Thyroid gland (tissue), 4 donors: ENCODE data around the gene TPSG1.

ENCODE experiments used
- POLR2A ChIP-seq, 2 donors: fragments of 450-650 bp; IDR thresholded peaks; one replicate each; pipeline ENCODE4 v1.6.1; 2017; ENCODE audit warnings: antibody characterized with exemption in 2 of 2, mild to moderate bottlenecking in 2 of 2, moderate library complexity in 1 of 2
- TF ChIP-seq, protein P1 (sequence below), 6 experiments: fragments of 200-600 bp in 3 of 6; fragments of 450-650 bp in 3 of 6; sonication (generic) in 3 of 6; IDR thresholded peaks; one replicate each; pipeline ENCODE4 v1.5.1; 2016 to 2019; ENCODE audit warnings: antibody characterized with exemption in 6 of 6, mild to moderate bottlenecking in 2 of 6, inconsistent platforms in 1 of 6, moderate library complexity in 1 of 6

DNA sequence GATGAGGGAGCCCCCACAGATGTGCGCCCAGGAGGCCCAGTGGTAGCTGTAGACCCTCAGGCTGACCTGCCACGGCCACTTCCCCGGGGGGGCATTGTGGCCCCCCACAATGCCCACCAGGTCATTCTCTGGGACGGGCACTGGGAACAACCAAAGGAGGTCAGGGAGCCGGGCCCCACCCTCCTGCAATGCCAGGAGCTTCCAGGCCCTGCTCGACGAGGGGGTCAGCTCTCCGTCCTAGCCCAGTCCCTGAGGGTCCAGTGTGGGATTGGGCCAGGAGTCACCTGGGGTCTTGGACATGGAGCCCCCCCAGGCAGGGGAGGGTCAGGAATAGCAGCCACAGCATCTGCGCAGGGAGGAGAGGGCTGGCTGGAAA lies 37.8 kb upstream of the TPSG1 start:
- TF ChIP-seq, protein P1, sequence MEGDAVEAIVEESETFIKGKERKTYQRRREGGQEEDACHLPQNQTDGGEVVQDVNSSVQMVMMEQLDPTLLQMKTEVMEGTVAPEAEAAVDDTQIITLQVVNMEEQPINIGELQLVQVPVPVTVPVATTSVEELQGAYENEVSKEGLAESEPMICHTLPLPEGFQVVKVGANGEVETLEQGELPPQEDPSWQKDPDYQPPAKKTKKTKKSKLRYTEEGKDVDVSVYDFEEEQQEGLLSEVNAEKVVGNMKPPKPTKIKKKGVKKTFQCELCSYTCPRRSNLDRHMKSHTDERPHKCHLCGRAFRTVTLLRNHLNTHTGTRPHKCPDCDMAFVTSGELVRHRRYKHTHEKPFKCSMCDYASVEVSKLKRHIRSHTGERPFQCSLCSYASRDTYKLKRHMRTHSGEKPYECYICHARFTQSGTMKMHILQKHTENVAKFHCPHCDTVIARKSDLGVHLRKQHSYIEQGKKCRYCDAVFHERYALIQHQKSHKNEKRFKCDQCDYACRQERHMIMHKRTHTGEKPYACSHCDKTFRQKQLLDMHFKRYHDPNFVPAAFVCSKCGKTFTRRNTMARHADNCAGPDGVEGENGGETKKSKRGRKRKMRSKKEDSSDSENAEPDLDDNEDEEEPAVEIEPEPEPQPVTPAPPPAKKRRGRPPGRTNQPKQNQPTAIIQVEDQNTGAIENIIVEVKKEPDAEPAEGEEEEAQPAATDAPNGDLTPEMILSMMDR (IDR thresholded peaks at IDR 0.05), result no peak
- no peak for TF ChIP-seq POLR2A (IDR thresholded peaks at IDR 0.05)
